GM12875 (cell line): ENCODE measurements around the gene SGCG.

Experiments
- H3K4me3 ChIP-seq: one replicate; pipeline ENCODE4 v1.5.1; 2011; ENCODE audit warnings: low read depth, low read length, control low read depth
- TF ChIP-seq, protein P1 (sequence below): IDR thresholded peaks from 2 replicates; pipeline ENCODE4 v1.5.1; 2011; ENCODE audit warnings: low read depth, mild to moderate bottlenecking, control low read depth, inconsistent platforms, low read length, moderate library complexity, borderline replicate concordance; ENCODE audit not compliant: insufficient read depth

Gene SGCG

DNA sequence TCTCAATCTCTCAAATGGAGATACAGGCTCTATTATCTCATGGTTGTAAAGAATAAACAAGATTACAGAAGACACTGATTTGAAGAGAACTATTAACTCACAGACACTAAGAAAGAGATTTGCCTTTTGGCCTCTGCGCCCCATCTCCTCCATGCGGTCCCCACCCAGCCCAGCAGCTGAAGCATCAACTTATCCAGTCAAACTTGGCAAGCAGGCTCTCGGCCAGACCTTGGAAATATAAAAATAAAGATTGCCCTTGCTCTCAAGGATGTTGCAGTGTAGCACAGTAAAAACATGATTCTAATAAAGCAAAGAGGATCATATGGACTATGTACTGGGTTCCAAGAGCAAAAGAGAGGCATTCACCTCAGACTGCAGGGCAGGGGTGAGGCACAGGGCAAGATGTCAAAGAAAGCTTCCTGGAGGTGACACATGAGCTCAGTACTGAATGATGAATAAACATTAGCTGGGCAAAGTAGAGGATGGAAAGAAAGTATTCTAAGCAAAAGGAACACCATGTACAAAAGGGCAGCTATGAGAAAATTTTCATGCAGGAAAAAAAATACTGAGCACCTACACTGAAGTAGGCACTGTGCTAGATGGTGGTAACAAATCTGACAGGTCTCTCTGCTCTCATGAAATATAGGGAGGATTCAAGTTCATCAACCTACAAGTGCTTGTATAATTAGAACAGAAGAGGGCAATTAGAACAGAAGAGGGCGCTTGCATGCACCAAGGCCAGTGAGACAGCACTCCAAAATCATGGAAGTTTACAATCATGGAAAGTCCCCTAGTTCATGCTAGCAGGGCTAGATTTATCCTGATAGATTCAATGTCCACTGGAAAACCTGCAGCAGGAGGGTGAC, 167.7 kb downstream of the SGCG start:
- no peak overlapping the region for H3K4me3 ChIP-seq
- TF ChIP-seq, protein P1, sequence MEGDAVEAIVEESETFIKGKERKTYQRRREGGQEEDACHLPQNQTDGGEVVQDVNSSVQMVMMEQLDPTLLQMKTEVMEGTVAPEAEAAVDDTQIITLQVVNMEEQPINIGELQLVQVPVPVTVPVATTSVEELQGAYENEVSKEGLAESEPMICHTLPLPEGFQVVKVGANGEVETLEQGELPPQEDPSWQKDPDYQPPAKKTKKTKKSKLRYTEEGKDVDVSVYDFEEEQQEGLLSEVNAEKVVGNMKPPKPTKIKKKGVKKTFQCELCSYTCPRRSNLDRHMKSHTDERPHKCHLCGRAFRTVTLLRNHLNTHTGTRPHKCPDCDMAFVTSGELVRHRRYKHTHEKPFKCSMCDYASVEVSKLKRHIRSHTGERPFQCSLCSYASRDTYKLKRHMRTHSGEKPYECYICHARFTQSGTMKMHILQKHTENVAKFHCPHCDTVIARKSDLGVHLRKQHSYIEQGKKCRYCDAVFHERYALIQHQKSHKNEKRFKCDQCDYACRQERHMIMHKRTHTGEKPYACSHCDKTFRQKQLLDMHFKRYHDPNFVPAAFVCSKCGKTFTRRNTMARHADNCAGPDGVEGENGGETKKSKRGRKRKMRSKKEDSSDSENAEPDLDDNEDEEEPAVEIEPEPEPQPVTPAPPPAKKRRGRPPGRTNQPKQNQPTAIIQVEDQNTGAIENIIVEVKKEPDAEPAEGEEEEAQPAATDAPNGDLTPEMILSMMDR, result no peak

GRCh38 chr13:23349161-23349897, 168.6 kb downstream of the SGCG start:
- TF ChIP-seq, protein P1, result no peak
- no peak overlapping the region for H3K4me3 ChIP-seq

DNA sequence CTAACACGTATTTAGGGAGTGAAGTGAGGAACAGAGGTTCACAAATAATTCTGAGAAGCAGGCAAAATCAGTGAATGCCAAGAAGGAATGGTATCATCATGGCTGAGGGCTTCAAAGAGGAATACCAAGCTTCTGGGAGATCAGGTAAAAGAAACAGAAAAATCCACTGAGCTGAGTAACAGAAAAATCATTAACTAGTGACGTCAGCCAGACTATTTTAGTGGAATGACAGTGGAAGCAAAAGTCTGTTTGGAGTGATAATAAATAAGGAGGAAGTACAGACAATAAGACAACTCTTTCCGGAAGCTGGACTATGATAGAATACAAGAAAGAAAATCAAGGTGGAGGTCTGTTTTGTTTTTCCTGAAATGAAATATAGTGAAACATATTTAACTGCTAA, 169.2 kb downstream of the SGCG start:
- TF ChIP-seq, protein P1, result no peak
- H3K4me3 ChIP-seq, result no peak overlapping the region

DNA sequence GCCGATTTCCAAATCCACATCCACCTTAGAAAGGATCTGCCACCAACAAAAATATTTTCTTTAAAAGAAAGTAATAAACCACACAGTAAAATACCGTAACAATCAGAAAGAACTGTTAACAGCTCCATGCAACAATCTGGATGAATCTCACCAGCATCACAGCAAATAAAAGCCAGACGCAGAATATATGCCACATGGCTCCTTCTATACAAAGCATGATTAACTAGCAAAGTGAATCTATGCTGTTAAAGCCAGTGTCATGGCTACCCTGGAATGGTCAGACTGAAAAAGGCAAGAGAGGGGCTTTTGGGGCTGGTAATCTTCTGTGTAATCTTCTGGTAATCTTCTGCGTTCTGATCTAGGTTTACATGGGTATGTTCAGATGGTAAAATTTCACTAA, 171.4 kb downstream of the SGCG start:
- TF ChIP-seq, protein P1, result no peak
- no peak overlapping the region for H3K4me3 ChIP-seq

- TF ChIP-seq, protein P1, result no peak
- H3K4me3 ChIP-seq, result no peak overlapping the region
Observed at GRCh38 chr13:23354520-23354919, 173.7 kb downstream of the SGCG start.

GRCh38 chr13:23356368-23356767, 175.6 kb downstream of the SGCG start:
- no peak overlapping the region for H3K4me3 ChIP-seq
- TF ChIP-seq, protein P1, result no peak
